ENCODE results near the gene APOA1.
"Not testable (repeated sequence)": the region's sequence is repeated elsewhere in the genome, so short reads cannot be mapped to it uniquely, and the experiment has no call there.

APOA1 gene

DNA sequence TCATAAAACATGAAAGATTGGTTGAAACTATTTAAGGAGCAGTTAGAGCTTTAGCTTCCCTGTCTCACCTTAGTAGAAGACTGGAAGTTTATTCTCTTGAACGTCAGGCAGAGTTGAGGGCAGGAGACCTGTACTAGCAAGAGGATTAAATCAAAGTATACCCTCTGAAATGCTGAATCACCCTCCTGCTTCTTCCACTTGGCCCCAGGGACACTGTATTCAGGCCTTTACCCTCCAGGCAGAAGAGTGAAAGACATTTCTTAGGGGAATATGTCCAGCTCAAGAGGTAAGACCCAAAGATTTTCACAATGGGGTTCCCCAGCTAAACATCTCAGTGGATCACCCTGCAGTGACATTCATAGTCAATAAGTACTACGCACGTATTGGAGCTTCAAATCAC lies 26.2 kb downstream of the APOA1 start:
- DNase-seq, result no peak

DNA sequence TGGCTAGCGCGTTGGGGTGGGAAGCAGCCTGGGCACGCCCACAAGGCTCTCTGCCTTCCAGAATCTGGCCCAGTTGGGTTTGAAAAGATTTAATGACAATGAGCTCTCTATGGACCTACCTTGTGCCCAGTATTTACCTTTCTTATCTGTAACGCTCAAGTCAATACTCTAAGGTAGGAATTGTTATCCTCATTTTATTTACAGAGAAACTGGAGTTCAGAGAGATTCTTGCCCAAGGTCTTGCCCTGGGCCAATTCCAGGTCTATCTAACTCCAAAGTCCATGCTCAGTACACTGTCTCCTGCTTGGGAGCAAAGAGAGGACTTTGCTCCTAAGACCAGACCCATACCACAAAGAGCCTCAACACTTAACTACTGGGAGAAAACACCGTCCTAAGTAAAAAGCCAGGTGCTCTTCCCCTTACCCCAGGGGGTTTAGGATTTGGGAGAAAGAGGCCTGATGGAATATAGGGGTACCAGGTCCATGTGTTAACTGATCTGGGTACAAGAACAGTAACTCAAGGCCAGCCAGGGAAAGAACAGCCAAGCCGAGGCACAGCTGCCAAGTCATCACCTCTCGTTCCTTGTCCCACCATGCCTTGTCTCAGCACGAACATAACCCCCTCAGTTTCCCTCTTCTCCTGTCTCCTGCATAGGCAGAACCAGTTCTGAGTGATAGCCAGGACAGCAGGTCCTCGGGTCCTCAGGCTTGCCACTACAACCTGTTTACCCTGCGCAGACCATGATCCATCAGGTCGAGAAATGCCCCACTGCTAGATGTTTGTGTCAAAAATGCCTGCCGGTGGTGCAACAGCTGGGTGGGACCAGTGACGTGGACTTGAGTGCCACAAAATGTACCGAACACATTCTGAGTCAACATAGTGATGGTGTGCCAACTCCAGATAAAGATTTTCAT lies 28.9 kb downstream of the APOA1 start:
- DNase-seq, result no peak

DNA sequence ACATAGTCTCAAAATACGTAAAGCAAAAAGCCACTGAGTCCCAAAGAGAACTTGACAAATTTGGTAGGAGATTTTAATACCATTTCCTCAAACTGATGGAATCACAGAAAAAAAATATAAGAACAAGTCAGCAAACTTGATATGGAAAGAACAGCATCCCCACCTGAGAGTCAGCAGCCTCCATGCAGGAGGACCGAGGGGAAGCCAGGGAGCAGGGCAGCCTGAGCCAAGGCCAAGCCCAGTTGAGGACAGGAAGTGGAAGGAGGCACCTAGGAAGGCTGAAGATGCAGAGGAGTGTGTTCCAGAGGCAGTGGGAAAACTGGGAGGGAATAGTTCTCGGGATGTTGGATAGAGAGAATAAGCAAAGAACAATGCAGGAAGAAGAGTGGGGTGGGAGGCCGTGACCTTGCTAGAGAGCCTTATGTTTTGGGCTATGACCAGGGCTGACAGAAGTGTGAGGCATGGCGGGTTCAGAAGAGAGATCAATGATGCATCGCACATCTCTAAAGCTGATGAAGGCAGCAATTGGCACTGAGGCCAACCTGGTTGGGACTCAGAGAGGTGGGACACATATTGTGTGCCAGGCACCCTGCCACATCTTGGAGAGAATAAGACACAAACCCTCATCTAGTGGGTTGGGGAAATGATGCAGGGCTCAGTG lies 29.7 kb downstream of the APOA1 start:
- no peak for DNase-seq

DNA sequence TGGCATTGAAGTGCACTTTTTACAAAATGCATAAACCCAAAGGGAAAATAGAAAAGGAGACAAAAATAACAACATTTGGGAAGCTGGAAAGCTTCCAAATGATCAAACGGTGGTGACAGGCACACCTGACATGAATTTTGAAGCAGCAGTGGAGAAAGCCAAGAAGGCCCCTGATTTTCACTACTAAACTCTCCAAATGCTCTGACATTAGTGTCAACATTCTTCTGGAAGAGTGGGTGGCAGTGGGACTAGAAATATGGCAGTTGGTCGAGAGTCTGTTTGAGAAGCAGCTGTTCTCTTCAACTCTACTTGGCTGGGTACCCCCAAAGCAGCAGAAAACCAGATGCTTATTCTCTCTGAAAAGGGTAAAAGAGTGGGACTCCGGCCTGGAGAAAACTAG lies 33.4 kb downstream of the APOA1 start:
- DNase-seq, result no peak

- not testable (repeated sequence) for DNase-seq
Measured at GRCh38 chr11:116801662-116802061, 35.8 kb downstream of the APOA1 start.

GRCh38 chr11:116800610-116801009 lies 36.8 kb downstream of the APOA1 start:
- DNase-seq, result no peak

DNA sequence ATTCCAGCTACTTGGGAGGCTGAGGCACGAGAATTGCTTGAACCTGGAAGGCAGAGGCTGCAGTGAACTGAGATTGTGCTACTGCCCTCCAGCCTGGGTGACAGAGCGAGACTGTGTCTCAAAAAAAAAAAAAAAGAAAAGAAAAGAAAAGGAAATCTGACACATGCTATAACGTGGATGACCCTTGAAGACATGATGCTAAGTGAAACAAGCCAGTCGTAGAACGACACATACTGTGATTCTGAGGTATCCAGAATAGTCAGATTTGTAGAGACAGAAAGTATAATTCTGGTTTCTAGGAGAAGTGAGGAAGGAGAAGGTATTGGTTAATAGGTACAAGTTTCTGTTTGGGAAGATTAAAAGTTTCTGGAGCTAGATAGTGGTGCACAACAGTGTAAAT lies 39.1 kb downstream of the APOA1 start:
- no peak for DNase-seq

- no peak for DNase-seq
Measured at GRCh38 chr11:116797816-116798215, 39.6 kb downstream of the APOA1 start.

- no peak for DNase-seq
Measured at GRCh38 chr11:116796548-116796947, 40.9 kb downstream of the APOA1 start.

- no peak for DNase-seq
Measured at GRCh38 chr11:116794851-116795250, 42.6 kb downstream of the APOA1 start.

- DNase-seq, result peak; percentile 32
Measured at GRCh38 chr11:116793772-116794097, 43.7 kb downstream of the APOA1 start.

GRCh38 chr11:116792869-116793771 lies 44.3 kb downstream of the APOA1 start:
- DNase-seq, result no peak

DNA sequence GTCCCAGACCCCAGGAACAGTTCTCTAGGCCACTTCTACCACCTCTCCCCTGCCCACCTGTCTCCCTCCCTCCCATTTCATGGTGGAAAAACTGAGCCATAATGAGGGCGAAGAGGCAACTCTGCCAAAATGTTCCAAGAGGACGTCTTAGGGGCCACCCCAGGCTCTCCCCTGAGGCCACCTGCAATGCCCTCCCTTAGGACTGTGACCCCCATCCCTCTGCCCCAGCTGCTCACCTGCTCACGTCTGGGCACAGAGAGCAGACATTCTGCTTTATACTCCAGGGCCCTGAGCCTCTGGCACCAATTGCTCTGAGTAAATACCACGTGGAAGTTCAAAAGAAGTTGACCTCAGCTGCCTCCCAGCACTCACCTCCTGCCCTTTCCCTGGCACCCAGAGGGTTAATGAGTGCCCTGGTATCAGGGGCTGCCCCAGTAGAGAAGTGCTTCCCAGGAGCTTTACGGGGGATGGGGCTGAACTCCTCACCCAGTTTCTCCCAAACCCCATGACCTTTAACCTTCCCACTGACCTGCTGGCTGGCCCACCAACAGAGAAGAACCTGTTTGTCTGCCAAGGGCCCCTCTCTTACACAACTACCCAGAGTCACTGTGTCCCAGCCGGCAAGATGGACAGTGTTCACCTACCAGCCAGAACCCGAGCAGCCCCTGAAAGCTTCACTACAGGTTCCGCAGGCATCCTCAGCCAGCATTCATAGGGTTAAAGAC lies 45.1 kb downstream of the APOA1 start:
- DNase-seq, result no peak

DNA sequence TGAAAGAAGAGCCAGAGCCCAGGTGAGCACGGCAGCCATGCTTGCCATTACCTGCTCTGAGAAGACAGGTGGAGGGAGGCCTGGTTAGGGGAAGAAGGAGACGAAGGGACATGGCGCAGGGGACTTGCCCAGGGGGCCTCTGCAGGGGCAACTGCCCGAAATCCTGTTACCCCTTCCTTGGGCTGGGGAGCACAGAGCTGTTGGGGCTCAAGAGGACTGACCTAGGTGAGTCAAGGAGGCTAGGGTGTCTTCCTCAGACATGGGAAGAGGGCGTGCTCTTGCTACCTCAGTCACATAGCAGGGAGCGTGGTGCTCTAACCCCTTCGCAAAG lies 45.6 kb downstream of the APOA1 start, which contains the start of gene APOA5:
TSS of gene APOA5 (minus strand) at position 67 of the 331 bp plus-strand sequence. CDS start at position 48, 19 bp downstream.
- DNase-seq, result no peak

DNA sequence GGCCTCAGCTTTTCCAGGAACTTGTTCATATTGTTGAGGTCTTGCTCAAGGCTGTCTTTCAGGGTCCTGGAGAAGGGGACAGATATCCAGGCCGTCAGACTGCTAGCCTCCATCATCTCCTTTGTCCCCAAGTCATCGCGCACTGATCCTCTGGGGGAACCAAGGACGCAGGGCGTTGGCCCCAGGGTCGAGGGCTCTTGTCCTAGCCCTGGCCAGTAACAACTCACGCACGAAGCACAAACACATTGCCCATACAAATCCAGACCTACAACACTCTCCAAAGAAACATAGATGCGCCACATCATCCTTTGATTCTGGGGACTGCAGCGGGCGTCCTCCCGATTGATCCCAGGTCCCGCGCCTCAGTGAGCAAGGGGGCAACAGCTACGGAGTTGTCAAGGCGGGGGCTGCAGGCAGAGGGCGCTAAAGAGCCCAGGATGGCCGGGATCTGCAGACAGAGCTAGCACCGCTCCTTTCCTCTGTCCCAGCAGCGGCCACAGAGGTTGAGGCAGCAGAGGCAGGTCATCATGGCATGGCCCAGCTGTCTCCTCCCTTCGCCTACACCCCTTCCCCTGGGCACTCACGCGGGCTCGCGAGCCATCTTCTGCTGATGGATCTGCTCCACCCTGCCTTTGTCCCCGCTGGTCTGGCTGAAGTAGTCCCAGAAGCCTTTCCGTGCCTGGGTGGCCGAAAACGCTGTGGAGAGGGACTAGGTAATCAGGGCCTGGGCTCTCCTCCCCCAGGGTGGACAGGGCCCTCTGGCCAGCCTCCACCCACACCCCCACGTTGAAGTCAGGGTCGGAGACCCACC lies 46.2 kb downstream of the APOA1 start:
- peak; percentile 76 for DNase-seq

GRCh38 chr11:116790167-116791001 lies 47.0 kb downstream of the APOA1 start:
- DNase-seq, result no peak

- DNase-seq, result no peak
Measured at GRCh38 chr11:116788975-116789374, 48.4 kb downstream of the APOA1 start.

DNA sequence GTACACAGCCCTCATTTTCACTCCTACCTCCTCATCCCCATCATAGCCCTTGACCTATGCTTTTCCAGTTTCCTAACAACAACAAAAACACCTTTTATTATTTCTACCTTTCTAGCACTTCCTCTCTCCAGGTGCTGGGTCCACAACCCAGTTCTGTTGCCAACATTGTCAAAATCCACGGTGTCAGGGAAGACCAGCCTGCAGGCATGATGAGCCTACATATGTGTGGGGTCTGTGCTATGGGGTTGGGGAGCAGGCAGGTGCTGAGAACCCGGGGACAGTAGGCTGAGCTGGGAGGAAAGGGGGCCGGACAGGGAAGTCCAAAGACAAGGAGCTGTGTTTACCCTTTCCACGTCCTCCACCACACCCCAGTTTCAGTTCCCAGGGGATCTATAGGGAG lies 48.9 kb downstream of the APOA1 start:
- DNase-seq, result no peak

GRCh38 chr11:116787786-116788486 lies 49.5 kb downstream of the APOA1 start, which contains the start of gene ZPR1:
Gene ZPR1, minus strand, starts transcription at chr11:116788023. Its CDS starts 33 bp downstream, at chr11:116787990.
- DNase-seq, result peak; percentile 80

DNA sequence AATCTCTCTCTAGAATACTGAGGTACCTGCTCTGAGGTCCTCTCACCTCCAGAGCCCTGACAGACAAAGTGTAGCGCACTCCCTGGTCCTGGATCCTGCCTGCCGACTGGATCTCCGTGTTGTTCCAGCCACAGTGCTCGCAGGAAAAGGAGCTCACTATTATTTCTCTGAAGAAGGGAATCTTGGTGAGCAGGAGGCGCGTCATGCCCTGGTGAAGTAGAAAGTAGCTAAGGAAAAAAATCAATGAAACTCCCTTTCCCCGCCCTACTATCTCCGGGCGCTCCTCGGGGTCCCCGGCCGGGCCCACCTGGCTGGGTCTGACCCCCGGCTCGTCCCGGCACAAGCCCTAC lies 50.0 kb downstream of the APOA1 start:
- no peak for DNase-seq
